GM19395 (cell line): Measurements from ENCODE around the gene SDHA.
"Not testable (repeated sequence)": the region's sequence is repeated elsewhere in the genome, so short reads cannot be mapped to it uniquely, and the experiment has no call there.

Source experiments
- ATAC-seq: cut with Tn5 transposase; IDR thresholded peaks from one replicate; pipeline ENCODE4 v1.9.1; 2021; ENCODE audit warnings: mild to moderate bottlenecking, moderate library complexity; ENCODE audit not compliant: unreplicated experiment

Gene SDHA

GRCh38 chr5:296954-297353 lies 78.8 kb downstream of the SDHA start:
- not testable (repeated sequence) for ATAC-seq

GRCh38 chr5:297448-297847 lies 79.3 kb downstream of the SDHA start:
- ATAC-seq, result not testable (repeated sequence)

GRCh38 chr5:297991-298736 lies 80.0 kb downstream of the SDHA start:
- not testable (repeated sequence) for ATAC-seq

- ATAC-seq, result no peak
Measured at GRCh38 chr5:298737-299125, 80.6 kb downstream of the SDHA start.

GRCh38 chr5:299921-300320 lies 81.8 kb downstream of the SDHA start:
- not testable (repeated sequence) for ATAC-seq

GRCh38 chr5:300691-301435 lies 82.7 kb downstream of the SDHA start:
- ATAC-seq, result not testable (repeated sequence)

- not testable (repeated sequence) for ATAC-seq
Measured at GRCh38 chr5:302416-302815, 84.3 kb downstream of the SDHA start.

GRCh38 chr5:302966-303365 lies 84.8 kb downstream of the SDHA start:
- no peak for ATAC-seq

GRCh38 chr5:303741-304140 lies 85.6 kb downstream of the SDHA start:
- not testable (repeated sequence) for ATAC-seq

GRCh38 chr5:305050-305449 lies 86.9 kb downstream of the SDHA start:
- no peak for ATAC-seq

- no peak for ATAC-seq
Measured at GRCh38 chr5:305459-305858, 87.3 kb downstream of the SDHA start.

- no peak for ATAC-seq
Measured at GRCh38 chr5:306011-306805, 88.1 kb downstream of the SDHA start.
